OCI-LY3 (cell line): ENCODE data around the gene RARA.

ENCODE experiments used
- CTCF ChIP-seq: fragments of 200-600, 300-600 bp; sonication (generic); IDR thresholded peaks from 2 replicates; pipeline ENCODE4 v1.5.1; 2014; ENCODE audit warnings: antibody characterized with exemption, low read length, low read depth
- EZH2phosphoT487 ChIP-seq: fragments of 200-600 bp; shearing (Covaris generic); IDR thresholded peaks from 2 replicates; pipeline ENCODE4 v1.6.1; 2018; ENCODE audit warnings: antibody characterized with exemption, mixed run types, low read depth

GRCh38 chr17:40266882-40267281 is 42.1 kb upstream of the RARA start:
- TF ChIP-seq CTCF (no peak), EZH2phosphoT487 (no peak)
